HG02759 (cell line): ENCODE data around the gene PRKCQ.

ENCODE experiments used
- ATAC-seq: cut with Tn5 transposase; IDR thresholded peaks from one replicate; pipeline ENCODE4 v1.9.1; 2021; ENCODE audit warnings: mild to moderate bottlenecking, moderate library complexity; ENCODE audit not compliant: unreplicated experiment

Gene PRKCQ

GRCh38 chr10:6570893-6571292 lies 9.2 kb downstream of the PRKCQ start:
- ATAC-seq = no peak

- ATAC-seq = no peak
These were observed 10.8 kb downstream of the PRKCQ start for GRCh38 chr10:6569259-6569658.

- ATAC-seq = no peak
These were observed 12.2 kb downstream of the PRKCQ start for GRCh38 chr10:6567884-6568283.

- no peak for ATAC-seq
These were observed 12.8 kb downstream of the PRKCQ start for GRCh38 chr10:6567203-6567703.

GRCh38 chr10:6565588-6565987 lies 14.5 kb downstream of the PRKCQ start:
- ATAC-seq = no peak

GRCh38 chr10:6564367-6564766 lies 15.7 kb downstream of the PRKCQ start:
- no peak for ATAC-seq

GRCh38 chr10:6563731-6564130 lies 16.3 kb downstream of the PRKCQ start:
- no peak for ATAC-seq

GRCh38 chr10:6563075-6563474 lies 17.0 kb downstream of the PRKCQ start:
- no peak for ATAC-seq

GRCh38 chr10:6562221-6562620 lies 17.9 kb downstream of the PRKCQ start:
- ATAC-seq = no peak

- ATAC-seq = no peak
These were observed 18.5 kb downstream of the PRKCQ start for GRCh38 chr10:6561552-6561951.

- no peak for ATAC-seq
These were observed 21.2 kb downstream of the PRKCQ start for GRCh38 chr10:6558759-6559461.

- ATAC-seq = no peak
These were observed 21.8 kb downstream of the PRKCQ start for GRCh38 chr10:6558272-6558671.

- no peak for ATAC-seq
These were observed 26.1 kb downstream of the PRKCQ start for GRCh38 chr10:6553937-6554336.

GRCh38 chr10:6543431-6544005 lies 36.6 kb downstream of the PRKCQ start:
- ATAC-seq = no peak

- ATAC-seq = no peak
These were observed 37.1 kb downstream of the PRKCQ start for GRCh38 chr10:6542999-6543430.

- no peak for ATAC-seq
These were observed 40.2 kb downstream of the PRKCQ start for GRCh38 chr10:6539833-6540232.

- ATAC-seq = no peak
These were observed 42.3 kb downstream of the PRKCQ start for GRCh38 chr10:6537770-6538169.

GRCh38 chr10:6536102-6536501 lies 44.0 kb downstream of the PRKCQ start:
- ATAC-seq = no peak

GRCh38 chr10:6535156-6535764 lies 44.8 kb downstream of the PRKCQ start:
- ATAC-seq = no peak

- no peak for ATAC-seq
These were observed 47.8 kb downstream of the PRKCQ start for GRCh38 chr10:6532321-6532720.

GRCh38 chr10:6530966-6531365 lies 49.1 kb downstream of the PRKCQ start:
- no peak for ATAC-seq

GRCh38 chr10:6530211-6530840 lies 49.8 kb downstream of the PRKCQ start:
- no peak for ATAC-seq
